SH-SY5Y (cell line): ENCODE measurements around the gene RCAN2.

Source experiments
- GATA2 ChIP-seq: IDR thresholded peaks from 2 replicates; pipeline ENCODE4 v1.6.1; 2011; ENCODE audit warnings: mild to moderate bottlenecking, low read depth, low read length
- GATA3 ChIP-seq: IDR thresholded peaks from 2 replicates; pipeline ENCODE4 v1.6.1; 2011; ENCODE audit warnings: low read depth, mild to moderate bottlenecking, low read length, moderate library complexity

GRCh38 chr6:46381579-46381978 lies 109.7 kb downstream of the RCAN2 start:
- no peak for TF ChIP-seq GATA3
- TF ChIP-seq GATA2, result no peak
